Fibroblast of pulmonary artery (primary cell): ENCODE results near the gene COX5A.

Source experiments
- DNase-seq: peaks from one replicate; pipeline ENCODE4 v3.0.0-alpha.2; 2010; ENCODE audit warnings: low read depth
- H3K4me3 ChIP-seq: replicated peaks from 2 replicates; pipeline ENCODE4 v1.5.1; 2011; ENCODE audit warnings: low read depth, mild to moderate bottlenecking, control low read depth, low read length, moderate library complexity
- CTCF ChIP-seq: IDR thresholded peaks from 2 replicates; pipeline ENCODE4 v1.5.1; 2011; ENCODE audit warnings: mild to moderate bottlenecking, control low read depth, low read length, inconsistent platforms; ENCODE audit errors: missing control alignments

Gene COX5A

GRCh38 chr15:74908635-74909034 lies 29.2 kb downstream of the COX5A start:
- no peak for TF ChIP-seq CTCF
- no peak overlapping the region for H3K4me3 ChIP-seq
- no peak for DNase-seq

GRCh38 chr15:74907163-74907870 lies 30.6 kb downstream of the COX5A start:
- H3K4me3 ChIP-seq: peak overlapping the region; percentile 82
- TF ChIP-seq CTCF: no peak
- DNase-seq: no peak

DNA sequence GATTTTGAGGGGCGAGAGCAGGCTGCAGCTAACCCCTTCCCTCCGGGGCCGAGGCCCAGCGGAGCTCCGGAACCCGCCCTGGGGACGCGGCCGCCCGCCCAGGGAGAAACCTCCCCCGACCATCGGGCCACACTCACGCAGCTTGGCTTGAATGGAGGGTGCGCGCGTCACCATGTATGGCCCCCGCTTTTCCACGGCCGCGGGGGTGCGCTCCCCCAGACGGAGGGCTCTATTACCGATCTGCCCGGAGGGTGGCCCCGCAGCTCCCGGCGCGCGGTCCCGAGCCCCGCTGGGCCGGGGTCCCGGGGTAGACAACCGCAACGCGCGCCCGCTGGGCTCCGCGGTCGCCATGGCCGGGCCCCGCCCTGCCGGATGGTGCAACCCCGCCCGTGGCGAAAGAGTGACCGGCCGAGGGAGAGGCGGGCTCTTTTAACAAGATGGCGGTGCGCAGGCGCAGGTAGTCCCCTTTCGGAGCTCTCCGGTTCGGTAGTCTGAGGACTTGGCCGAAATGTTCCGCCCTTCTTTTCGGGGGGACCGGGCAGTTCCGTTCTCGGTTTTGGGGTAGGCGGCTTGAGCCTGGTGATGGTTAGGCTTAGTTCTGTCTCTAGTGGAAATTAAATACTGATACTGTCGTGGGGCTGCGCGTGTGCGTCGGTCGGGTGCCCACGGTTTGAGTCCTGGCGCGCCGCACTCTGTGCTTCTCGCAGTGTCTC lies 31.3 kb downstream of the COX5A start, which contains the start of gene FAM219B:
TSS of gene FAM219B (minus strand) at position 402 of the 713 bp plus-strand sequence. CDS start at position 351, 51 bp downstream.
- peak within 1 kb of the TSS; percentile 82 for H3K4me3 ChIP-seq
- no peak for TF ChIP-seq CTCF
- peak; percentile 86 for DNase-seq

DNA sequence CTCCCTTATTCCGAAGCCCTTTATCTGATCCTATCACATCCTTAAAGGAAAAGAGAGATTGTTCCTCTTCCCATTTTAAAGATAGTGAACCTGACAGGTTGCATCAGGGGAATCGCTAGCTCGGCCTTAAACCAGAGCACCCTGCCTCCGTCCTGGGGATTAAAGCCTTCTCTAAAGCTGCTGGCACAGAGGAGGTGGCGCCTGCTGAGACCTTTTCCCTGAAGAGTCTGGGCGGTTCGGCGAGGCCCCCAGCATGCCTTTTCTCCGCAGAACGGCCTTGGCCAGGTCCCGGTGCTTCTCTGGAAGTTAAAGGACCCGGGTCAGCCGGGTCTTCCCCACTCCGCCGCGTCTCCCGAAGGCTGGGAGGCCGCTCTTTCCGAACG lies 31.8 kb downstream of the COX5A start:
- DNase-seq: peak; percentile 20
- TF ChIP-seq CTCF: no peak
- H3K4me3 ChIP-seq: peak overlapping the region; percentile 82

DNA sequence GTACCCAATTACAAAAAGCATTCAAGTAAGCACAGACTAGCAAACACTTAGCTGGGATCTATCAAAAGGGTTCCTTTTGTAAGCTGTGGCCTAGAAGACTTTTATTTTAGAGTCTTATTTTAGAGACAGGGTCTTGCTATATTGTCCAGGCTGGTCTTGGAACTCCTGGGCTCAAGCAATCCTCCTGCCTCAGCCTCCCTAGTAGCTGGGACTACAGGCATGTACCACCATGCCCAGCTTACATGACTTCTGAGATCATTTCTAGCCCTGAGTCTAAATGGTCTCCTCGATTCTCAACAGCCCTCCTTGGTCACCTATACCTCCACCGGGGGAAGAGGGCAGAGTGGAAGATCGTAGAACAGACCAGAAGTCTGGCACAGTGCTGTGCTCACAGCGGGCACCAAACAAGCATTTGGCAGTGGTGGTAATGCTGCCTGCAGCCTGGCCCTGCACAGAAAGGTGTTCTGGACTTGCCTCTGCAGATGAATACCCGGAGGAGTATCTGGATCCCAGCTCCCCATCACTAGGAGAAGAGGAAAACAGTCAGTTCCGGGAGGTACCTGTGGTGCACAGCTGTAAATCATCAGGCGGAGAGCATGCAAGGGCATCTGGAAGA lies 33.6 kb downstream of the COX5A start:
- no peak for DNase-seq
- no peak for TF ChIP-seq CTCF
- H3K4me3 ChIP-seq: no peak overlapping the region

GRCh38 chr15:74903676-74904075 lies 34.2 kb downstream of the COX5A start:
- H3K4me3 ChIP-seq: no peak overlapping the region
- no peak for TF ChIP-seq CTCF
- no peak for DNase-seq
